GM12891 (cell line): ENCODE data around the gene PCDHA4.

Experiments
- POLR2AphosphoS5 ChIP-seq: IDR thresholded peaks from 2 replicates; pipeline ENCODE4 v1.6.1; 2011; ENCODE audit warnings: low read depth, low read length, control low read depth
- TAF1 ChIP-seq: IDR thresholded peaks from 2 replicates; pipeline ENCODE4 v1.6.1; 2011; ENCODE audit warnings: low read depth, low read length, control low read depth

GRCh38 chr5:140828362-140828737 lies 21.5 kb downstream of the PCDHA4 start:
- TF ChIP-seq TAF1 (no peak), POLR2AphosphoS5 (no peak)
